ENCODE results near the gene KLLN.
"Not testable (repeated sequence)": the region's sequence is repeated elsewhere in the genome, so short reads cannot be mapped to it uniquely, and the experiment has no call there.

The KLLN gene, protein sequence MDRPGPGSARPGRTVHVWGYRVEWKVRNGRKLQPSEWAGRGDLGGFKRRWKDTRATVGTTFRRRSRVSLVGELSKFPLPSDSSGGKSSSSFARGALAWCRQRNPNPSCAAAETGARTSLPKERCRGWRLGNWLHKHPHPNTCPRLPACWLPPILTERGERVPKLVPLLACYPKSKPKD

DNA sequence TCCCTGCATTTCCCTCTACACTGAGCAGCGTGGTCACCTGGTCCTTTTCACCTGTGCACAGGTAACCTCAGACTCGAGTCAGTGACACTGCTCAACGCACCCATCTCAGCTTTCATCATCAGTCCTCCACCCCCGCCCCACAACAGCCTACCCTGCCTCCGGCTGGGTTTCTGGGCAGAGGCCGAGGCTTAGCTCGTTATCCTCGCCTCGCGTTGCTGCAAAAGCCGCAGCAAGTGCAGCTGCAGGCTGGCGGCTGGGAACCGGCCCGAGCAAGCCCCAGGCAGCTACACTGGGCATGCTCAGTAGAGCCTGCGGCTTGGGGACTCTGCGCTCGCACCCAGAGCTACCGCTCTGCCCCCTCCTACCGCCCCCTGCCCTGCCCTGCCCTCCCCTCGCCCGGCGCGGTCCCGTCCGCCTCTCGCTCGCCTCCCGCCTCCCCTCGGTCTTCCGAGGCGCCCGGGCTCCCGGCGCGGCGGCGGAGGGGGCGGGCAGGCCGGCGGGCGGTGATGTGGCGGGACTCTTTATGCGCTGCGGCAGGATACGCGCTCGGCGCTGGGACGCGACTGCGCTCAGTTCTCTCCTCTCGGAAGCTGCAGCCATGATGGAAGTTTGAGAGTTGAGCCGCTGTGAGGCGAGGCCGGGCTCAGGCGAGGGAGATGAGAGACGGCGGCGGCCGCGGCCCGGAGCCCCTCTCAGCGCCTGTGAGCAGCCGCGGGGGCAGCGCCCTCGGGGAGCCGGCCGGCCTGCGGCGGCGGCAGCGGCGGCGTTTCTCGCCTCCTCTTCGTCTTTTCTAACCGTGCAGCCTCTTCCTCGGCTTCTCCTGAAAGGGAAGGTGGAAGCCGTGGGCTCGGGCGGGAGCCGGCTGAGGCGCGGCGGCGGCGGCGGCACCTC, at the start of gene KLLN, which contains the start of gene PTEN:
Gene KLLN, minus strand, starts transcription at position 481 of the 891 bp plus-strand sequence. CDS start 1,046 bp downstream, outside the sequence.
Gene PTEN, plus strand, starts transcription at position 573 of the 891 bp plus-strand sequence. CDS start 845 bp downstream, outside the sequence.
- DNase-seq = peak; percentile 66

GRCh38 chr10:87903396-87903795, 40.1 kb upstream of the KLLN start:
- not testable (repeated sequence) for DNase-seq

DNA sequence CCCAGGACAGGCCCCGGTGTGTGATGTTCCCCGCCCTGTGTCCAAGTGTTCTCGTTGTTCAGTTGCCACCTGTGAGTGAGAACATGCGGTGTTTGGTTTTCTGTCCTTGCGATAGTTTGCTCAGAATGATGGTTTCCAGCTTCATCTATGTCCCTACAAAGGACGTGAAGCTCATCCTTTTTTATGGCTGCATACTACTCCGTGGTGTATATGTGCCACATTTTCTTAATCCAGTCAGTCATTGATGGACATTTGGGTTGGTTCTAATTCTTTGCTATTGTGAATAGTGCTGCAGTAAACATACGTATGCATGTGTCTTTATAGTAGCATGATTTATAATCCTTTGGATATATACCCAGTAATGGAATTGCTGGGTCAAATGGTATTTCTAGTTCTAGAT, 34.6 kb upstream of the KLLN start:
- not testable (repeated sequence) for DNase-seq

GRCh38 chr10:87896216-87896615, 32.9 kb upstream of the KLLN start:
- DNase-seq = no peak

DNA sequence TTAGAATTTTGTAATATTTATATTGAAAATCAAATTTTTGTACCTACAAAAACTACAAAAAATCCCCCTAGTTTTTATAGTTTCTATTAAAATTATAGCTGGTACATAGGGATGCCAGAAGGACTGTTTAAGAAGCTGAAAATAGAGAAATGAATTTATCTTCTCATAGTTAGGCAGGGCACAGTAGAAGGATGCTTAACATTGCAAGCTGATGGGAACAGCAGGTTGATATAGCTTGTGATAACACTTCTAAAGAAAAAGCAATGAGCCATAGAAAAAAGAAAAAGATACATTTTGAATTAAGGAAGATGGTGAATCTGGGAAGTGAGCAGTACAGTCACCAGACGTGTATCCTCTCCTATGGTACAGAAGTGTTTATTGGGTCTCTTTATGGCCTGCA, 32.1 kb upstream of the KLLN start:
- no peak for DNase-seq

- DNase-seq = no peak
Measured at GRCh38 chr10:87887548-87888289, 24.4 kb upstream of the KLLN start.

DNA sequence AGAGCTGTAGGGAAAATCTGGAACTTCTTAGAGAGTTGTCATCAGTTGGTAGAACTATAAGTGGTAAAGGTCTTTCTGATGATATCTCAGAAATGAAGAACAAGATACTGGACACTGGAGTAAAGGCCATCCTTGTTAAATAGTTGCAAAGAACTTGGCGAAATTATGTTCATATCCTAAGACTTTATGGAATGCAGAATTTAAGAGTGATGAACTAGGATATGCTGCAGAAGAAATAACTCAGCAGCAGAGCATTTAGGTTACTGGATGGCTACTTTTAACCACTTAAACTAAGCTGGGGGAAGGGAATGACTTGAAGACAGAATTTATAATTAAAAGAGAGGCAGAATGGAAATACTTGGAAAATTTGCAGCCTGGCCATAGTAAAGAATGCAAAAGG, 23.8 kb upstream of the KLLN start:
- no peak for DNase-seq

DNA sequence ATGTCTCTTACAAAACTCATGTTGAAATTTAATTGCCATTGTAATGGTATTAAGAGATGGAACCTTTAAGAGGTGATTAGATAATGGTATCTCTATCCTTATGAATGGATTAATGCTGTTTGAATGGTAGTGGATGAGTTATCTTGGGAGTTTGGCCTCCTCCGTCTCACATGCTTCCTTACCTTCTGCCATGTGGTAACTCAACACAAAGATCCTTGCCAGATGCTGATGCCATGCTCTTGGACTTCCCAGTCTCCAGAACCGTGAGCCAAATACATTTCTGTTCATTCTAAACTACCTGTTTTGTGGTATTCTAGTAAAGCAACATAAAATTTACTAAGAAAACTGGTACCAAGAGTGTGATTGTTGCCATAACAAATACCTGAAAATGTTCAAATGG, 23.3 kb upstream of the KLLN start:
- no peak for DNase-seq

- DNase-seq = no peak
Measured at GRCh38 chr10:87882555-87883294, 19.4 kb upstream of the KLLN start.

DNA sequence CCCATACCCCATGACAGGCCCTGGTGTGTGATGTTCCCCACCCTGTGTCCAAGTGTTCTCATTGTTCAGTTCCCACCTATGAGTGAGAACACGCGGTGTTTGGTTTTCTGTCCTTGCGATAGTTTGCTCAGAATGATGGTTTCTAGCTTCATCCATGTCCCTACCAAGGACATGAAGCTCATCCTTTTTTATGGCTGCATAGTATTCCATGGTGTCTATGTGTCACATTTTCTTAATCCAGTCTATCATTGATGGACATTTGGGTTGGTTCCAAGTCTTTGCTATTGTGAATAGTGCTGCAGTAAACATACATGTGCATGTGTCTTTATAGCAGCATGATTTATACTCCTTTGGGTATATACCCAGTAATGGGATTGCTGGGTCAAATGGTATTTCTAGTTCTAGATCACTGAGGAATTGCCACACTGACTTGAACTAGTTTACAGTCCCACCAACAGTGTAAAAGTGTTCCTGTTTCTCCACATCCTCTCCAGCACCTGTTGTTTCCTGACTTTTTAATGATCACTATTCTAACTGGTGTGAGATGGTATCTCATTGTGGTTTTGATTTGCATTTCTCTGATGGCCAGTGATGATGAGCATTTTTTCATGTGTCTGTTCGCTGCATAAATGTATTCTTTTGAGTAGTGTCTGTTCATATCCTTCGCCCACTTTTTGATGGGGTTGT, 18.2 kb upstream of the KLLN start:
- DNase-seq = not testable (repeated sequence)

DNA sequence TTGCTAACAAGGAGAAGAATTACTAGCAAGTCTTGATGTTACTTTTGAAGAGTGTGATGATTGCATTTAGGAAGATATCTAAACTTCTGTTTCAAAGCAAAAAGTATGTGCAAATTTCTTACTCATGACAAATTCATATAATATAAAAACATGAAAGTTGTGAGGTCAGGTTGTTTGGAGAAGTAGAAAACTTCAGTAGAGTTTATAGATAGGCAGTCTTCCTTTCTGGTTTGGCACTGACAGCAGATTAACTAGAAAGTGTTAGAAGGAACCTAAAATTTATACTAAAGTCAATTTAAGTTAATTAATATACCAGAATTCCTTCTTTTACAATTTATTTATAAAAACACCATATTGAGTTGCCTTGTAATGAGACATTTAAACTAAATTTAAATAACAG, 17.0 kb upstream of the KLLN start:
- DNase-seq = no peak

DNA sequence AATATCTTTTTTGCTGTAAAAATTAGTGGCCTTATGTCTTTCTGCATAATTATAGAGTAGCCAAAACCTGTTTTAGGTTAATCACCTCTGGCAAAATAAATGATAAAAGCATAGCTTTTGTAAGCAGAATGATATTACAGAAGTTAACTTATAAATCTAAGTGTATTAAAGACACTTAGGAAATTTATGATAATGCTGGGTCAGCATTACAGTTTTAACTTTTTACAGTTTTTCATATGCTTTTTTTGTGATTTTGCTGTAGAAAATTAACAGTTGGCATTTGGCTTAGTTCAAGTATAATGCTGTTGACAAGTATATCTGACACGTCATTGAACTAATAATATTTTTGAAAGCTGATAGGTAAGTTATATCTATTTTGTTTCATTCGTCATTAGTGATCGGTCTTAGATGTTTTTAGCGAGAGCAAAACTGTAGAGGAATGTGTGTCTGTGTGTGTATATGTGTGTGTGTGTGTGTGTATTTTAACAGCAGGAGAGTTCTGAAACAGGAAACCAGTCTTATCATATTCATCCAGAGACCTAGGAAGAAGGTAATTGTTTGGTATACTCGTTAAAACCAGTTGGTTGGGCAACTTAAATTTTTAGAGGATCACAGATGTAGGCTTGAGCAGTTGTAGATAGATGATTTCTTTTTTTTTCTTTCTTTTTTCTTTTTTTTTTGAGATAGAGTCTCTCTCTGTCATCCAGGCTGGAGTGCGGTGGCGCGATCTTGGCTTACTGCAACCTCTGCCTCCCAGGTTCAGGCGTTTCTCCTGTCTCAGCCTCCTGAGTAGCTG, 15.5 kb upstream of the KLLN start:
- no peak for DNase-seq

DNA sequence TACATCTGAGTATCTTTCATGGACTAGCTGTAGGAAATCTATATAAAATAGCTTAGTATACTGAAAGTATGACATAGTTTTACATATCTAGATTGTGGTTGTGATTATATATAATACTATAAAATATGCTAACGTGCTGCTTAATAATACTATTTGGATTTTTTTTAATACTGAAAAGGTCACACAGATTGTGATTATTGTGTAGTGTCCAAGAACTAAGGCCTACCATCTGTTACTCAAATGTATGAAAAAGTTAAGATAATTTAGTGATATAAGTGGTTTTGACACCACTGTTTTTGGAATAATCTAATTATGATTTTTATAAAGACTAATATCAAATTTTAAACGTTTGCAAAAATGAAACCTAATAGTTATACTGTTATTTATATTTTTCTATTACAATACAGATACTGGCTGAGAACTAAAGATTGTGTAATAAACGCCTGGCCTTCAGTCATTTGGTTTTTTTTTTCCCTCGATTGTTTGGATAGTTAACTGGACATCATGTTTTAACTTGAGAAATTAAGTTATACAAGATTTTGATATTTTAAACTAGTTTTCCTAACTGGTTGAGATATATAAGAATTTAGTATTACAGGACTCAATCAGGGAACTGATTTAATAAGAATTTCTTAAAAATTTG, 12.7 kb upstream of the KLLN start:
- no peak for DNase-seq

DNA sequence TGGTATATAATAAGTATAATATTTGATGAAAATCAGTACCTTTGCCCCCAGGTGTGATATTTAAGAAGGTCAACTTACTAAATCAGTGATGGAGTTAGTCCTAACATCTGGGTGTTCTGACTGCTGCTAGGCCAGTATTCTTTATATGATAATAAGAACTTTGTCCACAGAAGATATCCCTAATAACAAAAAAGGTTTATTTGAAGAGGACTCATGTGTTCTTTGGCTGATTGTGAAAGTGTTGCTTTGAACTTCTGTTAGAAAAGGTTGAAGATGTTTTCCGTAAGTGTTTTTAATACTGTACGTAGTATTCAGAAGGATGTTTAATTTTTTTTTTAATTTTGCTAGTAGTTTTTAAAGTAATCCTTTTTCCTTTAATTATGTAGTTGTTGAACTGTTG, 10.3 kb upstream of the KLLN start:
- no peak for DNase-seq

DNA sequence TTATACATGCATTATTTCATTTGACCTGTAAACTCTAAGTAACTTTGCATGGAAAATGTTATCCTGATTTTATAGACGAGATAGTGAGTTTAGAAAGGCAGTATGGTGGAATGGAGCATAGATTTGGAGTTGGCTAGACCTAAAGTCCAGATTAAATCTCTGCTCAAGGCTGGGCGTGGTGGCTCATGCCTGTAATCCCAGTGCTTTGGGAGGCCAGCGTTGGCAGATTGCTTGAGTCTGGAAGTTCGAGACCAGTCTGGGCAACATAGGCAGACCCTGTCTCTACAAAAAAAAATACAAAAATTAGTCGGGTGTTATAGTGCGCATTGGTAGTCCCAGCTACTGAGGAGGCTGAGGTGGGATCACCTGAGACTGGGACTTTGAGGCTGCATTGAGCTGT, 9.5 kb upstream of the KLLN start:
- no peak for DNase-seq

GRCh38 chr10:87869773-87870551, 6.6 kb upstream of the KLLN start:
- no peak for DNase-seq

DNA sequence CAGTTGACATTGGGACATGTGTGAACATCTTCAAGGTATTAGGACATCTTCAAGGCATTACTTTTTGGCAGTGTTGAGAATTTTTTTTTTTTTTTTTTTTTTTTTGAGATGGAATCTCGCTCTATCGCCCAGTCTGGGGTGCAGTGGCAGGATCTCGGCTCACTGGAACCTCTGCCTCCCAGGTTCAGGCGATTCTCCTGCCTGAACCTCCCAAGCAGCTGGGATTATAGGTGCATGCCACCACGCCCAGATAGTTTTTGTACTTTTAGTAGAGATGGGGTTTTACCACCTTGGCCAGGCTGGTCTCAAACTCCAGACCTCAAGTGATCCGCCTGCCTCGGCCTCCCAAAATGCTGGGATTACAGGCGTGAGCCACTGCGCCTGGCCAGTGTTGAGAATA, 5.8 kb upstream of the KLLN start:
- not testable (repeated sequence) for DNase-seq

DNA sequence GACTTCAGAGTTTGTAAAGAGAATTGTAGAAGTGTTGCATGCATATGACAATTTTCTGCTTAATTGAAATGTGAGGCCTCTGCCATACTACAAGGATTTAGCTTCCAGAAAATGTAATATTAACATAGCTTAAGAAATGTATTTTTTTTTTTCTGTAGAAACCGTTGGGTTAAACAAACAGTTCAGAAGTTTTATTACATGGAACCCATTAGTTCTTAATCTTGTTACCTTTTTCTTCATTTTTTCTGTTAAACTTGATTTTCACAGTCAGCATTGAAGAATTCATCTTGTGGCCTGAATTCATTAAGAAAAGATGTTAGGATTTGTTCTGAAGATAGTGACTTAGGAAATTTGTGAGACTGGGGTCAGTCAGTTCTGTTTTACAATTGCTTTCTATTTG, 4.9 kb upstream of the KLLN start:
- DNase-seq = no peak

GRCh38 chr10:87867453-87867852, 4.1 kb upstream of the KLLN start:
- no peak for DNase-seq

- no peak for DNase-seq
Measured at GRCh38 chr10:87866412-87866974, 3.2 kb upstream of the KLLN start.
